Trophoblast cell (in vitro differentiated cells and primary cell): ENCODE results near the gene VAT1L.

Source experiments
- DNase-seq, 2 donors: peaks; one replicate each; pipeline ENCODE4 v3.0.0-alpha.2; 2016
- H2AFZ ChIP-seq: 2 replicates; pipeline ENCODE4 v1.6.1; 2013; ENCODE audit warnings: low read length, moderate library complexity, mild to moderate bottlenecking; ENCODE audit not compliant: insufficient read depth, poor library complexity
- H2AK5ac ChIP-seq: 2 replicates; pipeline ENCODE4 v1.6.1; 2013; ENCODE audit warnings: mild to moderate bottlenecking, low read length
- H2BK120ac ChIP-seq: 2 replicates; pipeline ENCODE4 v1.6.1; 2013; ENCODE audit warnings: low read length, mild to moderate bottlenecking, moderate library complexity; ENCODE audit not compliant: insufficient read depth, poor library complexity
- H2BK12ac ChIP-seq: 2 replicates; pipeline ENCODE4 v1.6.1; 2013; ENCODE audit warnings: mild to moderate bottlenecking, low read length, moderate library complexity
- H2BK5ac ChIP-seq: 2 replicates; pipeline ENCODE4 v1.6.1; 2013; ENCODE audit warnings: low read length, low read depth, moderate library complexity, mild to moderate bottlenecking; ENCODE audit not compliant: poor library complexity
- H3K14ac ChIP-seq: 2 replicates; pipeline ENCODE4 v1.6.1; 2013; ENCODE audit warnings: mild to moderate bottlenecking, low read length
- H3K18ac ChIP-seq: 2 replicates; pipeline ENCODE4 v1.6.1; 2013; ENCODE audit warnings: mild to moderate bottlenecking, low read length
- H3K23ac ChIP-seq: 2 replicates; pipeline ENCODE4 v1.6.1; 2013; ENCODE audit warnings: low read length
- H3K27ac ChIP-seq: 2 replicates; pipeline ENCODE4 v1.5.1; 2013; ENCODE audit warnings: low read depth, mild to moderate bottlenecking, inconsistent platforms, low read length, moderate library complexity
- H3K27me3 ChIP-seq: 2 replicates; pipeline ENCODE4 v1.6.1; 2013; ENCODE audit warnings: inconsistent platforms, mild to moderate bottlenecking, low read length, moderate library complexity; ENCODE audit not compliant: insufficient read depth
- H3K36me3 ChIP-seq, 2 experiments: 1 replicate in 1 of 2; 2 replicates in 1 of 2; pipeline ENCODE4 v1.6.1; 2013; ENCODE audit warnings: low read length in 2 of 2, mild to moderate bottlenecking in 2 of 2, moderate library complexity in 1 of 2; ENCODE audit not compliant: insufficient read depth in 2 of 2, control insufficient read depth in 1 of 2
- H3K4ac ChIP-seq: 2 replicates; pipeline ENCODE4 v1.6.1; 2013; ENCODE audit warnings: low read depth, mild to moderate bottlenecking, low read length, moderate library complexity
- H3K4me1 ChIP-seq, 2 experiments: 1 replicate in 1 of 2; 2 replicates in 1 of 2; pipeline ENCODE4 v1.6.1; 2013; ENCODE audit warnings: low read length in 2 of 2, mild to moderate bottlenecking in 2 of 2, moderate library complexity in 1 of 2; ENCODE audit not compliant: insufficient read depth in 2 of 2, control insufficient read depth in 1 of 2
- H3K4me2 ChIP-seq: 2 replicates; pipeline ENCODE4 v1.6.1; 2013; ENCODE audit warnings: inconsistent platforms, mild to moderate bottlenecking, low read length, moderate library complexity
- H3K4me3 ChIP-seq: 2 replicates; pipeline ENCODE4 v1.5.1; 2013; ENCODE audit warnings: mild to moderate bottlenecking, low read depth, low read length, inconsistent platforms
- H3K79me1 ChIP-seq: one replicate; pipeline ENCODE4 v1.6.1; 2013; ENCODE audit warnings: low read length
- H3K79me2 ChIP-seq: 2 replicates; pipeline ENCODE4 v1.6.1; 2013; ENCODE audit warnings: low read length, mild to moderate bottlenecking; ENCODE audit not compliant: control insufficient read depth, insufficient read depth, poor library complexity
- H3K9ac ChIP-seq: 2 replicates; pipeline ENCODE4 v1.6.1; 2013; ENCODE audit warnings: mild to moderate bottlenecking, low read length
- H3K9me3 ChIP-seq: 2 replicates; pipeline ENCODE4 v1.6.1; 2013; ENCODE audit warnings: low read depth, mild to moderate bottlenecking, control low read depth, inconsistent platforms, low read length; ENCODE audit not compliant: insufficient read depth
- H4K12ac ChIP-seq: 2 replicates; pipeline ENCODE4 v1.6.1; 2013; ENCODE audit warnings: low read depth, mild to moderate bottlenecking, low read length, moderate library complexity
- H4K8ac ChIP-seq: 2 replicates; pipeline ENCODE4 v1.6.1; 2013; ENCODE audit warnings: low read depth, mild to moderate bottlenecking, low read length, moderate library complexity
- H4K91ac ChIP-seq: one replicate; pipeline ENCODE4 v1.6.1; 2013; ENCODE audit warnings: low read depth, mild to moderate bottlenecking, low read length, moderate library complexity
- WGBS: extraction: QIAGEN DNeasy Blood & Tissue Kit; methylation state at CpG from one replicate; pipeline ENCODE4 v1.1.7; 2013; ENCODE audit warnings: missing lambda C conversion rate; ENCODE audit not compliant: insufficient read length, insufficient coverage; ENCODE audit errors: extremely low coverage; 5-methylcytosine and 5-hydroxymethylcytosine counted together

Gene VAT1L

DNA sequence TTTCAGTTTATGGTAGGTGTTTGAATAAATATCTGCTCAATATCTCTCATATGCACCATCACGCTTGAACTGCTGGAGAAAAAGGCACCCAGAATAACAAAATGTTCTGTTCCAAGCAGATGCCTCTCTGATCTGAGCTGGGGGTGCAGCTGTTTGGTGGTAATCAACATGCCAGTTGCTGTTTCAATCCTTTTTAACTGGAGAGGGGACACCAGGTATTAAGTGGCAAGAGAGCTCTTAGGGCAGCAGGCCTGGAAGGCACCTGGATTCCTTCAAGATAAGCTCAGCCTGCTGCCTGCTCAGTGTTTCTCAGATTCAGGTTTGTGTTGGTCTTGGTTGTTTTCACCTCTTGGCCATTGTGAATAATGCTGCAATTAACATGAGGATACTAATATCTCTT is 27.2 kb upstream of the VAT1L start:
- H3K9me3 ChIP-seq = no peaks in the 10 kb centered on the region
- no peak overlapping the region for H4K8ac ChIP-seq
- no peaks in the 10 kb centered on the region for H3K79me2 ChIP-seq
- no peak overlapping the region for H3K14ac ChIP-seq
- H3K4me2 ChIP-seq = no peak overlapping the region
- H2BK120ac ChIP-seq = no peak overlapping the region
- H2BK12ac ChIP-seq = no peak overlapping the region
- H3K23ac ChIP-seq = no peak overlapping the region
- no peaks in the 10 kb centered on the region for H3K27me3 ChIP-seq
- no peak overlapping the region for H2AK5ac ChIP-seq
- H3K4me1 ChIP-seq = peaks cover 15% of the 10 kb centered on the region in 2 experiments
- no peak overlapping the region for H4K12ac ChIP-seq
- no peak overlapping the region for H4K91ac ChIP-seq
- H3K4me3 ChIP-seq = no peak overlapping the region
- peaks cover 9% of the 10 kb centered on the region for H3K79me1 ChIP-seq
- no peak overlapping the region for H2BK5ac ChIP-seq
- no peak overlapping the region for H2AFZ ChIP-seq
- no peak overlapping the region for H3K18ac ChIP-seq
- no peak for DNase-seq
- no peaks in the 10 kb centered on the region for H3K36me3 ChIP-seq
- WGBS = no CpG with 5 or more reads among the region's 1 CpG
- no peak overlapping the region for H3K4ac ChIP-seq
- H3K27ac ChIP-seq = peak overlapping the region; percentile 82
- no peak overlapping the region for H3K9ac ChIP-seq

DNA sequence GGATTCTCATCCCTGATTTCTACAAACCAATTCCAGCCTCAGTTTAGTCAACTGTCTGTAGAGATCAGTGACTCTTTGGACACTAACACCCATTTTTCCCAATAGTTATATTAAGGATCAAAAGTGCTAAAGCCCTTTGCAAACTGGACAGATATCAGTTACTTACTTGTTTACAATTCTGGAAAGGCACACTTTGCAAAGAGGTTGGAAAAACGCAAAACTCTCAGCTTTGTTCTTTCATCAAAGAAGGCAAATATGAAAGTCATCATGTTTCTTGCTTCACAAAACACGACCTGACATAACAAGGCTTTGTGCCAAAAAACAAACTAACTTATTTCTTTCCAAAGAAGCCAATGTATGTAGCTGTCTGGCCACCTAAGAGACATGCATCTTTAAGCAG is 26.1 kb upstream of the VAT1L start:
- Histone ChIP-seq H3K23ac (no peak overlapping the region), H3K79me1 (peaks cover 9% of the 10 kb centered on the region), H3K9me3 (no peaks in the 10 kb centered on the region), H3K27ac (no peak overlapping the region), H2AFZ (no peak overlapping the region), H3K4me1 (peaks cover 15% of the 10 kb centered on the region in 2 experiments), H3K4me3 (no peak overlapping the region), H3K18ac (no peak overlapping the region), H3K79me2 (no peaks in the 10 kb centered on the region), H2BK120ac (no peak overlapping the region), H4K91ac (no peak overlapping the region), H2AK5ac (no peak overlapping the region), H3K27me3 (no peaks in the 10 kb centered on the region), H2BK5ac (no peak overlapping the region), H3K9ac (no peak overlapping the region), H2BK12ac (peak overlapping the region; percentile 43), H4K12ac (no peak overlapping the region), H3K14ac (no peak overlapping the region), H3K4ac (no peak overlapping the region), H3K36me3 (no peaks in the 10 kb centered on the region), H4K8ac (no peak overlapping the region), H3K4me2 (no peak overlapping the region)
- no peak for DNase-seq
- no CpG with 5 or more reads among the region's 2 CpGs for WGBS

DNA sequence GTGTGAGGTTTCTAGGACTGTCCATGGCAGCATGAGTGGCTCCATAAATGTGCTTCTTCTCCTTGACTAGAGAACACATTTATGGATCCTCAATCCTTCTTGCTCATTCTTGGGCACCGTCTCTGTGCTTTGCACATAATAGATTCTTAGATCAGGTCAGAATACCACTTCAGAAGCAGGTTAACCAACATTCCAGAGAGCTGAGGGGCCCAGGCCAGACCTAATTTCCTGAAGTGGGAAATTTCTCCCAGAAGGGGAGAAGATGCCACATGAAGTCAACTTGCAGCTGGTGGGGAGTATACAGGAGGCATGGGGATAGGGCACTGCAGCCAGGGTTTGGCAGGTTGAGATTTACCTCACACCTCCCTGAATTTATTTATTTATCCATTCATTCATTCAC is 24.4 kb upstream of the VAT1L start:
- Histone ChIP-seq H3K9me3 (no peaks in the 10 kb centered on the region), H3K27ac (no peak overlapping the region), H2AFZ (no peak overlapping the region), H3K4me3 (no peak overlapping the region), H3K14ac (no peak overlapping the region), H3K36me3 (no peaks in the 10 kb centered on the region), H3K27me3 (no peaks in the 10 kb centered on the region), H3K18ac (no peak overlapping the region), H4K8ac (no peak overlapping the region), H2BK12ac (no peak overlapping the region), H2AK5ac (no peak overlapping the region), H3K4me2 (peak overlapping the region; percentile 30), H4K91ac (no peak overlapping the region), H2BK5ac (no peak overlapping the region), H2BK120ac (no peak overlapping the region), H3K4me1 (peaks cover 15% of the 10 kb centered on the region in 2 experiments), H4K12ac (no peak overlapping the region), H3K79me1 (peaks cover 7% of the 10 kb centered on the region), H3K4ac (no peak overlapping the region), H3K23ac (no peak overlapping the region), H3K9ac (no peak overlapping the region), H3K79me2 (no peaks in the 10 kb centered on the region)
- no CpG with 5 or more reads among the region's 1 CpG for WGBS
- peak in 1 of 2 donors; percentile 26 for DNase-seq

DNA sequence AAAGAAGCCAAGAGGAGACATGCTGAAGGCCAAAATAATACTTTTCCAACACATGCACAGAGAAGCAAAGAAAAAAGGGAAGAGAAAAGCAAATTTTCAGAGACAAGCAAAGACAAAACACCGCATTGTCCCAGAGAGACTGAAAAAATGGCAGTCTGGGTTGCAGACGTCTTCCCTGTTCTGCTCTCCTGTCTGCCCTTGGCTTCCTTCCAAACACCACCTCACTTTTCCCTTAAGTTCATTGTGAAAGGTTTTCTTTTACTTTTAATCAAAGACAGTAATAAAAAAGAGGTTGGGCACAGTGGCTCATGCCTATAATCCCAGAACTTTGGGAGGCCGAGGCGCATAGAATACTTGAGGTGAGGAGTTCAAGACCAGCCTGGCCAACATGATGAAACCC is 21.2 kb upstream of the VAT1L start:
- no peak overlapping the region for H3K18ac ChIP-seq
- no peak overlapping the region for H4K12ac ChIP-seq
- no peak overlapping the region for H3K4me3 ChIP-seq
- no peak overlapping the region for H3K9ac ChIP-seq
- H3K23ac ChIP-seq = no peak overlapping the region
- peaks cover 2% of the 10 kb centered on the region for H3K79me1 ChIP-seq
- no peak overlapping the region for H3K27ac ChIP-seq
- no peak overlapping the region for H3K4ac ChIP-seq
- H3K79me2 ChIP-seq = no peaks in the 10 kb centered on the region
- H3K14ac ChIP-seq = no peak overlapping the region
- no peak overlapping the region for H4K8ac ChIP-seq
- no peak overlapping the region for H4K91ac ChIP-seq
- H3K4me2 ChIP-seq = no peak overlapping the region
- peaks cover 10% of the 10 kb centered on the region in 2 experiments for H3K4me1 ChIP-seq
- no peaks in the 10 kb centered on the region for H3K27me3 ChIP-seq
- H2BK120ac ChIP-seq = no peak overlapping the region
- no CpG with 5 or more reads among the region's 4 CpGs for WGBS
- DNase-seq = no peak
- H2BK5ac ChIP-seq = no peak overlapping the region
- H3K9me3 ChIP-seq = no peaks in the 10 kb centered on the region
- no peak overlapping the region for H2AK5ac ChIP-seq
- no peaks in the 10 kb centered on the region for H3K36me3 ChIP-seq
- H2AFZ ChIP-seq = no peak overlapping the region
- H2BK12ac ChIP-seq = no peak overlapping the region
